SK-N-MC (cell line): Measurements from ENCODE around the gene SASH1.

ENCODE experiments used
- EZH2 ChIP-seq: fragments of 200-600 bp; sonication (generic); IDR thresholded peaks from one replicate; pipeline ENCODE4 v1.6.1; 2017; ENCODE audit warnings: antibody characterized with exemption
- FOXP2 ChIP-seq: optimal IDR thresholded peaks from 2 replicates; pipeline ENCODE3; 2011; ENCODE audit warnings: mild to moderate bottlenecking, moderate library complexity; ENCODE audit not compliant: insufficient read depth; ENCODE audit errors: extremely low read length, control extremely low read depth
- POLR2AphosphoS5 ChIP-seq: IDR thresholded peaks from 2 replicates; pipeline ENCODE4 v1.6.1; 2012; ENCODE audit warnings: mild to moderate bottlenecking, low read depth, low read length, borderline replicate concordance

DNA sequence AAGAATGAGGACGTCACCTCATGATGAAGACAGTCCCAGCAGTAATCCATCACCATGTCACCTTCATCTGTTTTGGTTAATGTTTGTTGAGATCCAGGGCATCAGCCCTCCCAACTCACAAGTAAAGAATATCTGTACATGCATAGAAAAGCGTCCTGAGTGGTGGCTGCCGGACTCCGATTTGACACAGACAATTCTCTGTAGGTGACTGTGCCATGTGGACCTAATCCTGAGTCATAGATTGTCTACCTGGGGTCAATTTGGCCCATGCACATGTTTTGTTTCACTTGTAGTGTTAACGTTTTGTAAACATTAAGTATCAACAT lies 235.8 kb downstream of the SASH1 start:
- TF ChIP-seq POLR2AphosphoS5: no peak
- no peak for TF ChIP-seq EZH2
- TF ChIP-seq FOXP2: no peak
